ENCODE measurements around the gene BRSK2.

The BRSK2 gene

GRCh38 chr11:1487851-1488574, 98.3 kb downstream of the BRSK2 start:
- H3K27ac ChIP-seq (ENCODE audit: low read depth, low read length), result peak overlapping the region; percentile 98
- no peaks in the 10 kb centered on the region for H3K27me3 ChIP-seq (ENCODE audit: control insufficient read depth, insufficient read depth, low read length)
- H3K4me3 ChIP-seq (ENCODE audit: low read length), result no peak overlapping the region
- no peaks in the 10 kb centered on the region for H3K36me3 ChIP-seq (ENCODE audit: control insufficient read depth, insufficient read depth, low read length)
- peak overlapping the region; percentile 50 for H3K9ac ChIP-seq (ENCODE audit: low read length)
- peaks cover 37% of the 10 kb centered on the region for H3K4me1 ChIP-seq (ENCODE audit: control insufficient read depth, insufficient read depth, low read length)

- H3K9ac ChIP-seq (ENCODE audit: low read length), result no peak overlapping the region
- no peaks in the 10 kb centered on the region for H3K27me3 ChIP-seq (ENCODE audit: control insufficient read depth, insufficient read depth, low read length)
- H3K4me1 ChIP-seq (ENCODE audit: control insufficient read depth, insufficient read depth, low read length), result peaks cover 31% of the 10 kb centered on the region
- H3K4me3 ChIP-seq (ENCODE audit: low read length), result no peak overlapping the region
- H3K27ac ChIP-seq (ENCODE audit: low read depth, low read length), result peak overlapping the region; percentile 98
- H3K36me3 ChIP-seq (ENCODE audit: control insufficient read depth, insufficient read depth, low read length), result no peaks in the 10 kb centered on the region
Measured at GRCh38 chr11:1488575-1489180, 98.9 kb downstream of the BRSK2 start.

GRCh38 chr11:1490651-1491050, 100.9 kb downstream of the BRSK2 start:
- Histone ChIP-seq H3K9ac (ENCODE audit: low read length) (no peak overlapping the region), H3K27me3 (ENCODE audit: control insufficient read depth, insufficient read depth, low read length) (no peaks in the 10 kb centered on the region), H3K4me1 (ENCODE audit: control insufficient read depth, insufficient read depth, low read length) (peaks cover 17% of the 10 kb centered on the region), H3K36me3 (ENCODE audit: control insufficient read depth, insufficient read depth, low read length) (no peaks in the 10 kb centered on the region), H3K4me3 (ENCODE audit: low read length) (no peak overlapping the region), H3K27ac (ENCODE audit: low read depth, low read length) (no peak overlapping the region)

GRCh38 chr11:1491379-1491778, 101.6 kb downstream of the BRSK2 start:
- no peak overlapping the region for H3K9ac ChIP-seq (ENCODE audit: low read length)
- H3K27ac ChIP-seq (ENCODE audit: low read depth, low read length), result no peak overlapping the region
- no peak overlapping the region for H3K4me3 ChIP-seq (ENCODE audit: low read length)
- H3K27me3 ChIP-seq (ENCODE audit: control insufficient read depth, insufficient read depth, low read length), result no peaks in the 10 kb centered on the region
- no peaks in the 10 kb centered on the region for H3K36me3 ChIP-seq (ENCODE audit: control insufficient read depth, insufficient read depth, low read length)
- H3K4me1 ChIP-seq (ENCODE audit: control insufficient read depth, insufficient read depth, low read length), result peaks cover 17% of the 10 kb centered on the region

GRCh38 chr11:1493650-1494244, 104.0 kb downstream of the BRSK2 start:
- H3K4me1 ChIP-seq (ENCODE audit: control insufficient read depth, insufficient read depth, low read length), result peaks cover 1% of the 10 kb centered on the region
- H3K36me3 ChIP-seq (ENCODE audit: control insufficient read depth, insufficient read depth, low read length), result no peaks in the 10 kb centered on the region
- H3K4me3 ChIP-seq (ENCODE audit: low read length), result no peak overlapping the region
- H3K27me3 ChIP-seq (ENCODE audit: control insufficient read depth, insufficient read depth, low read length), result no peaks in the 10 kb centered on the region
- H3K9ac ChIP-seq (ENCODE audit: low read length), result no peak overlapping the region
- no peak overlapping the region for H3K27ac ChIP-seq (ENCODE audit: low read depth, low read length)

GRCh38 chr11:1494650-1495049, 104.9 kb downstream of the BRSK2 start:
- H3K27ac ChIP-seq (ENCODE audit: low read depth, low read length), result no peak overlapping the region
- H3K27me3 ChIP-seq (ENCODE audit: control insufficient read depth, insufficient read depth, low read length), result no peaks in the 10 kb centered on the region
- no peaks in the 10 kb centered on the region for H3K4me1 ChIP-seq (ENCODE audit: control insufficient read depth, insufficient read depth, low read length)
- H3K36me3 ChIP-seq (ENCODE audit: control insufficient read depth, insufficient read depth, low read length), result peaks cover 3% of the 10 kb centered on the region
- no peak overlapping the region for H3K4me3 ChIP-seq (ENCODE audit: low read length)
- no peak overlapping the region for H3K9ac ChIP-seq (ENCODE audit: low read length)

GRCh38 chr11:1496091-1496760, 106.5 kb downstream of the BRSK2 start:
- H3K27me3 ChIP-seq (ENCODE audit: control insufficient read depth, insufficient read depth, low read length), result no peaks in the 10 kb centered on the region
- no peak overlapping the region for H3K27ac ChIP-seq (ENCODE audit: low read depth, low read length)
- H3K4me3 ChIP-seq (ENCODE audit: low read length), result no peak overlapping the region
- no peaks in the 10 kb centered on the region for H3K4me1 ChIP-seq (ENCODE audit: control insufficient read depth, insufficient read depth, low read length)
- H3K36me3 ChIP-seq (ENCODE audit: control insufficient read depth, insufficient read depth, low read length), result peaks cover 3% of the 10 kb centered on the region
- no peak overlapping the region for H3K9ac ChIP-seq (ENCODE audit: low read length)

- H3K36me3 ChIP-seq (ENCODE audit: control insufficient read depth, insufficient read depth, low read length), result peaks cover 3% of the 10 kb centered on the region
- no peak overlapping the region for H3K4me3 ChIP-seq (ENCODE audit: low read length)
- H3K4me1 ChIP-seq (ENCODE audit: control insufficient read depth, insufficient read depth, low read length), result no peaks in the 10 kb centered on the region
- H3K9ac ChIP-seq (ENCODE audit: low read length), result no peak overlapping the region
- no peak overlapping the region for H3K27ac ChIP-seq (ENCODE audit: low read depth, low read length)
- H3K27me3 ChIP-seq (ENCODE audit: control insufficient read depth, insufficient read depth, low read length), result no peaks in the 10 kb centered on the region
Measured at GRCh38 chr11:1496761-1497095, 107.0 kb downstream of the BRSK2 start.

- Histone ChIP-seq H3K27me3 (ENCODE audit: control insufficient read depth, insufficient read depth, low read length) (no peaks in the 10 kb centered on the region), H3K4me1 (ENCODE audit: control insufficient read depth, insufficient read depth, low read length) (peaks cover 5% of the 10 kb centered on the region), H3K9ac (ENCODE audit: low read length) (no peak overlapping the region), H3K27ac (ENCODE audit: low read depth, low read length) (no peak overlapping the region), H3K36me3 (ENCODE audit: control insufficient read depth, insufficient read depth, low read length) (peaks cover 3% of the 10 kb centered on the region), H3K4me3 (ENCODE audit: low read length) (no peak overlapping the region)
Measured at GRCh38 chr11:1497600-1497999, 107.9 kb downstream of the BRSK2 start.

GRCh38 chr11:1498262-1498661, 108.5 kb downstream of the BRSK2 start:
- Histone ChIP-seq H3K27ac (ENCODE audit: low read depth, low read length) (no peak overlapping the region), H3K4me1 (ENCODE audit: control insufficient read depth, insufficient read depth, low read length) (peaks cover 10% of the 10 kb centered on the region)

GRCh38 chr11:1499261-1499890, 109.6 kb downstream of the BRSK2 start:
- Histone ChIP-seq H3K27ac (ENCODE audit: low read depth, low read length) (no peak overlapping the region), H3K4me1 (ENCODE audit: control insufficient read depth, insufficient read depth, low read length) (peaks cover 11% of the 10 kb centered on the region), H3K36me3 (ENCODE audit: control insufficient read depth, insufficient read depth, low read length) (peaks cover 3% of the 10 kb centered on the region), H3K4me3 (ENCODE audit: low read length) (no peak overlapping the region), H3K9ac (ENCODE audit: low read length) (no peak overlapping the region), H3K27me3 (ENCODE audit: control insufficient read depth, insufficient read depth, low read length) (no peaks in the 10 kb centered on the region)

More at GRCh38 chr11:1498262-1498661, 108.5 kb downstream of the BRSK2 start:
- no peak overlapping the region for H3K9ac ChIP-seq (ENCODE audit: low read length)
- peaks cover 3% of the 10 kb centered on the region for H3K36me3 ChIP-seq (ENCODE audit: control insufficient read depth, insufficient read depth, low read length)
- H3K27me3 ChIP-seq (ENCODE audit: control insufficient read depth, insufficient read depth, low read length), result no peaks in the 10 kb centered on the region
- no peak overlapping the region for H3K4me3 ChIP-seq (ENCODE audit: low read length)

GRCh38 chr11:1499899-1500298, 110.2 kb downstream of the BRSK2 start:
- peaks cover 11% of the 10 kb centered on the region for H3K4me1 ChIP-seq (ENCODE audit: control insufficient read depth, insufficient read depth, low read length)
- H3K27me3 ChIP-seq (ENCODE audit: control insufficient read depth, insufficient read depth, low read length), result no peaks in the 10 kb centered on the region
- H3K4me3 ChIP-seq (ENCODE audit: low read length), result no peak overlapping the region
- H3K9ac ChIP-seq (ENCODE audit: low read length), result no peak overlapping the region
- peaks cover 3% of the 10 kb centered on the region for H3K36me3 ChIP-seq (ENCODE audit: control insufficient read depth, insufficient read depth, low read length)
- no peak overlapping the region for H3K27ac ChIP-seq (ENCODE audit: low read depth, low read length)
